Measurements from ENCODE around the gene C2orf66.
A peak's percentile ranks its signal among the peaks of the same experiment; 100 is the strongest.

C2orf66 gene

DNA sequence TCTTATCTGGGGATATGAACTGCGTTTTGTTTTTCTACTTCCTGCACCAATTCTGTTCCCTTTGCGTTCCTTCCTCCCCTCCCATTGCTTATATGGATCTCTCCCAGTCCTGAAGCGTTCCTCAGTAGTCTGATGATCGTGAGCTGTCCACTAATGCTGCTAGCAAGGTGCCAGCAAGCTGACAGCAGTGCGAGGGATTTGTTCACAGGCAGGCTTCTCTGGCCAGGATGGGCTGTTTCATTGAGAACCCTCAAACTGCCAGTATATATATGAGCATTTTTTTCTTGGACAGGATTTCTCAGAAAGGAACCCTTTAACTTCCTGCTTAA is 49.8 kb downstream of the C2orf66 start:
- Mint-ChIP-seq H3K27ac (no peak overlapping the region), H3K9me3 (peaks cover 39% of the 10 kb centered on the region), H3K4me1 (no peaks in the 10 kb centered on the region), H3K4me3 (no peak overlapping the region), H3K36me3 (ENCODE audit: low read depth) (peaks cover 82% of the 10 kb centered on the region), H3K27me3 (ENCODE audit: low read depth) (no peaks in the 10 kb centered on the region)
- TF ChIP-seq, protein P1, sequence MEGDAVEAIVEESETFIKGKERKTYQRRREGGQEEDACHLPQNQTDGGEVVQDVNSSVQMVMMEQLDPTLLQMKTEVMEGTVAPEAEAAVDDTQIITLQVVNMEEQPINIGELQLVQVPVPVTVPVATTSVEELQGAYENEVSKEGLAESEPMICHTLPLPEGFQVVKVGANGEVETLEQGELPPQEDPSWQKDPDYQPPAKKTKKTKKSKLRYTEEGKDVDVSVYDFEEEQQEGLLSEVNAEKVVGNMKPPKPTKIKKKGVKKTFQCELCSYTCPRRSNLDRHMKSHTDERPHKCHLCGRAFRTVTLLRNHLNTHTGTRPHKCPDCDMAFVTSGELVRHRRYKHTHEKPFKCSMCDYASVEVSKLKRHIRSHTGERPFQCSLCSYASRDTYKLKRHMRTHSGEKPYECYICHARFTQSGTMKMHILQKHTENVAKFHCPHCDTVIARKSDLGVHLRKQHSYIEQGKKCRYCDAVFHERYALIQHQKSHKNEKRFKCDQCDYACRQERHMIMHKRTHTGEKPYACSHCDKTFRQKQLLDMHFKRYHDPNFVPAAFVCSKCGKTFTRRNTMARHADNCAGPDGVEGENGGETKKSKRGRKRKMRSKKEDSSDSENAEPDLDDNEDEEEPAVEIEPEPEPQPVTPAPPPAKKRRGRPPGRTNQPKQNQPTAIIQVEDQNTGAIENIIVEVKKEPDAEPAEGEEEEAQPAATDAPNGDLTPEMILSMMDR (IDR thresholded peaks at IDR 0.05; ENCODE audit: unreplicated experiment in 3 of 3), result no peak

DNA sequence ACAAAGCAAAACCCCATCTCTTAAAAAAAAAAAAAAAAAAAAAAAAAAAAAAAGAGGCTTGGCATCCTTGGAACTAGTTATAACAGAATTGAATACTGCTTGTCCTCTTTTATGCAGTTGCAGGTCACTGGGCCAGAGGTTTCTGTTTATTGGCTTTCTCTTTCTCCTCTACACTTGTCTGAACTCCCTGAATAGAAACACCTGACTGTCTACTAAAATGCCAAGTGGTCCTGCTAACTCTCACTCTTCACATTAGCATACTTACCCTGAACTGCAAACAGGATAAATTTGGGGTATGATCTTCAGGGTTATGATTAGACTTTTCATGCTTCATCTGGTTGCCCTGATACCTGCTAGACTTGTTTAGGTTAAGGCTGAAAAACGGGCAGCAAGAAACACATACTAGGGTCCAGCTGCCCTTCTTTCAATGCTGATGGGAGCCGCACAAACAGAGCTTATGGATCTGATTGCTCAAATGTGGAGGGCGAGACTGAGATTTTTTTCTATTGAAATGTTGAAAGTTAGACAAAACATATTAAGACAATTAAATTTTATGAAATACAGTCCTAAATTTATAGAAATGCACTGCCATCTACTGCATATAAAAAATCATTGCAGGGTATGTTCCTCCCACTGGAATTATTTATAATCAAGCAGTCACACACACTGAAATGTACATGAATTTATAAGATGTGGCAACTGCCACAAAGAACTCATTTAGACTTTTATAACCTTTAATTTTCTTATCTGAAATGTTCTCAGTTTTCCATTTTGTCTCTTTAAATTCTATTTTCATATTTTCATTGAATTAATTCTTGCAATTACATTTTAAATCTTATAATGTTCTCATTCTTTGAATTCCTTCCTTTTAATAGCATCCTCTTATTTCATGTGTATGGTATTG is 50.4 kb downstream of the C2orf66 start:
- Mint-ChIP-seq H3K27me3 (ENCODE audit: low read depth) (no peaks in the 10 kb centered on the region), H3K36me3 (ENCODE audit: low read depth) (peaks cover 82% of the 10 kb centered on the region), H3K27ac (peak overlapping the region in 1 of 3 experiments; percentile 43), H3K4me3 (no peak overlapping the region), H3K4me1 (no peaks in the 10 kb centered on the region), H3K9me3 (peaks cover 45% of the 10 kb centered on the region)
- TF ChIP-seq, protein P1 (IDR thresholded peaks at IDR 0.05; ENCODE audit: unreplicated experiment in 3 of 3), result peak; percentile 37 to 47 (median 37)

Measured in nephron (organoid).